Stimulated activated naive CD8-positive, alpha-beta T cell treated with anti-CD3 and anti-CD28 coated beads, Interleukin-15, Interleukin-2, amounts not matched to agents 100 ng/mL and 50 ng/mL, for 24 hours (primary cell): ENCODE measurements around the gene SEC24C.
A peak's percentile ranks its signal among the peaks of the same experiment; 100 is the strongest.

ENCODE experiments used
- H3K27ac Mint-ChIP-seq: one replicate; pipeline ENCODE4 v1.8.0; 2021; ENCODE audit warnings: mild to moderate bottlenecking, mixed read lengths
- H3K27me3 Mint-ChIP-seq: one replicate; pipeline ENCODE4 v1.8.0; 2021; ENCODE audit warnings: mixed read lengths
- H3K36me3 Mint-ChIP-seq: one replicate; pipeline ENCODE4 v1.8.0; 2021; ENCODE audit warnings: low read depth, mixed read lengths
- H3K4me1 Mint-ChIP-seq: one replicate; pipeline ENCODE4 v1.8.0; 2021; ENCODE audit warnings: low read depth, mixed read lengths
- H3K4me3 Mint-ChIP-seq: one replicate; pipeline ENCODE4 v1.8.0; 2021; ENCODE audit warnings: mild to moderate bottlenecking, mixed read lengths
- H3K9me3 Mint-ChIP-seq: one replicate; pipeline ENCODE4 v1.8.0; 2021; ENCODE audit warnings: mixed read lengths

The SEC24C gene

GRCh38 chr10:73750819-73751218 is 6.6 kb downstream of the SEC24C start:
- Mint-ChIP-seq H3K27me3 (no peaks in the 10 kb centered on the region), H3K27ac (no peak overlapping the region), H3K9me3 (no peaks in the 10 kb centered on the region), H3K36me3 (peaks cover 67% of the 10 kb centered on the region), H3K4me1 (peaks cover 40% of the 10 kb centered on the region), H3K4me3 (no peak overlapping the region)

GRCh38 chr10:73756183-73756582 is 12.0 kb downstream of the SEC24C start:
- H3K4me1 Mint-ChIP-seq = peaks cover 50% of the 10 kb centered on the region
- H3K9me3 Mint-ChIP-seq = no peaks in the 10 kb centered on the region
- peaks cover 73% of the 10 kb centered on the region for H3K36me3 Mint-ChIP-seq
- H3K27me3 Mint-ChIP-seq = no peaks in the 10 kb centered on the region
- no peak overlapping the region for H3K4me3 Mint-ChIP-seq
- H3K27ac Mint-ChIP-seq = peak overlapping the region; percentile 53

- Mint-ChIP-seq H3K27ac (peak overlapping the region; percentile 86), H3K36me3 (peaks cover 78% of the 10 kb centered on the region), H3K27me3 (no peaks in the 10 kb centered on the region), H3K9me3 (no peaks in the 10 kb centered on the region), H3K4me3 (peak overlapping the region; percentile 35), H3K4me1 (peaks cover 61% of the 10 kb centered on the region)
Measured at GRCh38 chr10:73758704-73759511, 14.7 kb downstream of the SEC24C start.

- Mint-ChIP-seq H3K4me1 (peaks cover 58% of the 10 kb centered on the region), H3K9me3 (no peaks in the 10 kb centered on the region), H3K36me3 (peaks cover 79% of the 10 kb centered on the region), H3K27ac (peak overlapping the region; percentile 86), H3K4me3 (peak overlapping the region; percentile 35), H3K27me3 (no peaks in the 10 kb centered on the region)
Measured at GRCh38 chr10:73759512-73760115, 15.4 kb downstream of the SEC24C start.

GRCh38 chr10:73761781-73762180 is 17.6 kb downstream of the SEC24C start:
- Mint-ChIP-seq H3K4me3 (no peak overlapping the region), H3K36me3 (peaks cover 83% of the 10 kb centered on the region), H3K9me3 (no peaks in the 10 kb centered on the region), H3K4me1 (peaks cover 47% of the 10 kb centered on the region), H3K27me3 (no peaks in the 10 kb centered on the region), H3K27ac (no peak overlapping the region)

GRCh38 chr10:73762915-73763314 is 18.7 kb downstream of the SEC24C start:
- Mint-ChIP-seq H3K9me3 (no peaks in the 10 kb centered on the region), H3K4me1 (peaks cover 40% of the 10 kb centered on the region), H3K27me3 (no peaks in the 10 kb centered on the region), H3K4me3 (no peak overlapping the region), H3K27ac (peak overlapping the region; percentile 78), H3K36me3 (peaks cover 86% of the 10 kb centered on the region)

- Mint-ChIP-seq H3K27ac (peak overlapping the region; percentile 78), H3K36me3 (peaks cover 86% of the 10 kb centered on the region), H3K9me3 (no peaks in the 10 kb centered on the region), H3K4me1 (peaks cover 36% of the 10 kb centered on the region), H3K27me3 (no peaks in the 10 kb centered on the region), H3K4me3 (no peak overlapping the region)
Measured at GRCh38 chr10:73763343-73763742, 19.2 kb downstream of the SEC24C start.

- Mint-ChIP-seq H3K27me3 (no peaks in the 10 kb centered on the region), H3K9me3 (no peaks in the 10 kb centered on the region), H3K4me3 (no peak overlapping the region), H3K4me1 (peaks cover 28% of the 10 kb centered on the region), H3K36me3 (peaks cover 88% of the 10 kb centered on the region), H3K27ac (peak overlapping the region; percentile 58)
Measured at GRCh38 chr10:73765066-73765465, 20.9 kb downstream of the SEC24C start.

GRCh38 chr10:73768881-73769280 is 24.7 kb downstream of the SEC24C start:
- Mint-ChIP-seq H3K27me3 (no peaks in the 10 kb centered on the region), H3K9me3 (no peaks in the 10 kb centered on the region), H3K27ac (no peak overlapping the region), H3K36me3 (peaks cover 78% of the 10 kb centered on the region), H3K4me1 (peaks cover 22% of the 10 kb centered on the region), H3K4me3 (no peak overlapping the region)

- H3K4me1 Mint-ChIP-seq = peaks cover 25% of the 10 kb centered on the region
- no peak overlapping the region for H3K4me3 Mint-ChIP-seq
- H3K27me3 Mint-ChIP-seq = no peaks in the 10 kb centered on the region
- H3K27ac Mint-ChIP-seq = no peak overlapping the region
- H3K36me3 Mint-ChIP-seq = peaks cover 79% of the 10 kb centered on the region
- no peaks in the 10 kb centered on the region for H3K9me3 Mint-ChIP-seq
Measured at GRCh38 chr10:73769396-73769795, 25.2 kb downstream of the SEC24C start.

- H3K27ac Mint-ChIP-seq = peak overlapping the region; percentile 96
- peaks cover 43% of the 10 kb centered on the region for H3K4me1 Mint-ChIP-seq
- H3K9me3 Mint-ChIP-seq = no peaks in the 10 kb centered on the region
- peaks cover 75% of the 10 kb centered on the region for H3K36me3 Mint-ChIP-seq
- H3K4me3 Mint-ChIP-seq = peak overlapping the region; percentile 98
- H3K27me3 Mint-ChIP-seq = no peaks in the 10 kb centered on the region
Measured at GRCh38 chr10:73771722-73772280, 27.6 kb downstream of the SEC24C start.

GRCh38 chr10:73772281-73773151 is 28.3 kb downstream of the SEC24C start:
- Mint-ChIP-seq H3K27ac (peak overlapping the region; percentile 96), H3K4me3 (peak overlapping the region; percentile 98), H3K36me3 (peaks cover 79% of the 10 kb centered on the region), H3K27me3 (no peaks in the 10 kb centered on the region), H3K9me3 (no peaks in the 10 kb centered on the region), H3K4me1 (peaks cover 50% of the 10 kb centered on the region)

- no peaks in the 10 kb centered on the region for H3K9me3 Mint-ChIP-seq
- H3K4me3 Mint-ChIP-seq = peak overlapping the region; percentile 98
- peaks cover 74% of the 10 kb centered on the region for H3K36me3 Mint-ChIP-seq
- H3K27me3 Mint-ChIP-seq = no peaks in the 10 kb centered on the region
- H3K27ac Mint-ChIP-seq = peak overlapping the region; percentile 96
- H3K4me1 Mint-ChIP-seq = peaks cover 52% of the 10 kb centered on the region
Measured at GRCh38 chr10:73773152-73773879, 29.1 kb downstream of the SEC24C start.

- no peaks in the 10 kb centered on the region for H3K9me3 Mint-ChIP-seq
- H3K36me3 Mint-ChIP-seq = peaks cover 62% of the 10 kb centered on the region
- peak overlapping the region; percentile 98 for H3K4me3 Mint-ChIP-seq
- peaks cover 44% of the 10 kb centered on the region for H3K4me1 Mint-ChIP-seq
- H3K27me3 Mint-ChIP-seq = no peaks in the 10 kb centered on the region
- H3K27ac Mint-ChIP-seq = peak overlapping the region; percentile 43
Measured at GRCh38 chr10:73774637-73775036, 30.5 kb downstream of the SEC24C start.
